Pulmonary artery endothelial cell (primary cell): ENCODE results near the gene PPT2. TPM values are rescaled to one million over a fixed set of nuclear protein-coding genes. Genes with fewer than 3 reads are reported as not detected.
A peak's percentile ranks its signal among the peaks of the same experiment; 100 is the strongest.

Experiments
- DNase-seq: peaks from one replicate; pipeline ENCODE4 v3.0.0-alpha.2; 2011; ENCODE audit warnings: low read depth, low spot score
- total RNA-seq: library from RNA; depleted of rRNA; stranded (reverse); fragments of >200 nt; gene quantifications from 2 replicates; pipeline ENCODE4 v1.2.3, GENCODE V29; 2014

PPT2 gene, protein sequence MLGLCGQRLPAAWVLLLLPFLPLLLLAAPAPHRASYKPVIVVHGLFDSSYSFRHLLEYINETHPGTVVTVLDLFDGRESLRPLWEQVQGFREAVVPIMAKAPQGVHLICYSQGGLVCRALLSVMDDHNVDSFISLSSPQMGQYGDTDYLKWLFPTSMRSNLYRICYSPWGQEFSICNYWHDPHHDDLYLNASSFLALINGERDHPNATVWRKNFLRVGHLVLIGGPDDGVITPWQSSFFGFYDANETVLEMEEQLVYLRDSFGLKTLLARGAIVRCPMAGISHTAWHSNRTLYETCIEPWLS
- 35.1 and 69.7 TPM in 2 replicates for total RNA-seq

- peak; percentile 78 for DNase-seq
Measured at GRCh38 chr6:32153564-32154513, at the start of gene PPT2. TSS of gene PPT2 (plus strand) at chr6:32154141. CDS start at chr6:32154595, 454 bp downstream.

DNA sequence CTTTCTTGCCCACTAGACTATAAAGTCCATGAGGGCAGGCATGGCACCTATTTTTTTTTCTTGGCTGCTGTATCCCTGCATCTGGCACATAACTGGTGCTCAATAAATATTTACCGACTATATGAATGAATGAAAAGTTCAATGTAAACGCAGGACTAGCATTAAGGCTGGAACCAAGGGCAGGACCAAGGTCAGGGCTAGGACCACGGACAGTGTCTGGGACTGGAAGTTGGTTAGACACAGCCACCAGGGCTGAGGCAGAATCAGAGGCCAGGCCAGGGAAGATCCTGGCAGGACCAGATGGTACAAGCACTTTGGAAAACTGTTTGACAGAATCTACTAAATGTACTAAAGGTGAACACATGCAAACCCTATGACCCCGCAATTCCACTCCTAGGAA lies 48.5 kb upstream of the PPT2 start:
- DNase-seq, result no peak

- DNase-seq, result no peak
Measured at GRCh38 chr6:32107406-32107805, 46.5 kb upstream of the PPT2 start.

DNA sequence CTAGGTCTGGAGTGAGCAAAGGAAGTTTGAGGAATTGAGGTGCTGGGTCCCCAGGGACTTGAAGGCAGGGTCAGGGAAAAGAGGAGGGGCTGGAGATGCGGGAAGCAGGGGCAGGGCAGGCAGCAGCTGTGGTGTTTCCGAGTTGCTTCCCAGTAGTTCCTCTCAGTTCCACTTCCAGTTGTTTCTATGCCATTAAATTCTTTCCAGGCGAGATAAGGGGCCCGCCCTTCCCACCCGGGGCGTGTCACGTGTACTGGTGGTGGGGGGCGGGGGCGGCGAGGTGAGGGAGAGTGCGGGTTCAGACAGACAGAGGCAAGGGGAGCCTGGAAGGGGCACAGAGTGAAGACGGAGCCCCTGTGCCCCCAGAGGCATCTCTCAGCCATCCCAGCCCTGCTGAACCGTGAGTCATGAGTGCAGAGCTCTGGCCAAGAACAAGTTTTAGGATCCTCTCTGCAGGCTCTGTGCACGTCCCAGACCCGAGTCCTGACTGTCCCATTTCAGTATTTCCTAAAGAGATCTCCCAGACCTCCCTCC lies 45.8 kb upstream of the PPT2 start:
- DNase-seq, result no peak

DNA sequence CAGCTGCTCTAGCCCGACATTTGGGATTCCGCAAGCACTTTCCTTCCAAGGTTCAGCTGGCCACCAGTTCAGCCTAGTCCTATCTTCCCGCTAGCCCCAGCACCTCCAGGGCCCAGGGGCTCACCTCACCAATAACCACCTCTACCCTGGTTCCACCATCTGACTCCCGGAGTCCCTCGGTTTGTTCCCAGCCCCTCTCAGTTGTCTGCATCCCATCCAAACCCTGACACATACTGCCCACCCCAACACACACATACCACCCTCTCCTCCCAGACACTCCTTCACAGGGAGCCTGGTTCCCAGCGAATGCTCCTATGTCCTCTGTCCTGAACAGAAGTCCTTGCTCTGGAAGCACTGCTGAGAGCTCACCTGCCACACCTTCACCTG lies 45.2 kb upstream of the PPT2 start:
- DNase-seq, result no peak

DNA sequence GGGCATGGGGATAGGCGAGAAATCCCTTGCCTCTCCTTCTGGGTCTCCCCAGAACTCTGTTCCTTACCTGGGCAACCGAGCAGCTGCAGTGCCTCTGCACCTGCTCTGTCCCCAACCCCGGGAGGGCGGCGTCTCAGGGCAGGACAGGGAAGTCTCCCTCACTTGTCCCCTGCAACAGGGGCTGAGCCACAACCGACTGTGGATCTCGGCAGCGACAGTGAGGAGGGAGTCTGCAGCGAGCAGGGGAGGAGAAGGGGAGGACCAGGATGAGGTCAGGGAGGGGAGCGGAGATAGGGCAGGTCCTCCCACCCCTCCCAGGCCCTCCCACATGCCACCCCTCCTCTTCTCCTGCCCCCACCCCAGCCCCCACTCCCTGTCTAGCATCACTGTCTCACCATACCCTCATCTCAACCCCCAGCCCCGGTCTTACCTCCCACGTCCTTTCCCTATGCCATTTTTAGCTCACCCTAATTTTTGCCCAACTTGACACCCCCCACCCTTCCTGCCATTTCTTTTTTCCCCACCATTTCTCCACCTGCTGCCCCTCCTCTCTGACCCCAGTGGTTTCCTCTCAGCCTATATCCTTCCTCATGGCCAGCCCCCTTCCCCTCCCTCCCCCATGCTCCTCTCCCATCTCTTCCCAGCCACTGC lies 44.7 kb upstream of the PPT2 start, which contains the start of gene TNXB:
Gene TNXB, minus strand, starts transcription at position 225 of the 651 bp plus-strand sequence. CDS start 11,140 bp downstream, outside the sequence.
- DNase-seq, result no peak

- DNase-seq, result no peak
Measured at GRCh38 chr6:32109765-32110160, 44.2 kb upstream of the PPT2 start.

- DNase-seq, result no peak
Measured at GRCh38 chr6:32110632-32111031, 43.3 kb upstream of the PPT2 start.

DNA sequence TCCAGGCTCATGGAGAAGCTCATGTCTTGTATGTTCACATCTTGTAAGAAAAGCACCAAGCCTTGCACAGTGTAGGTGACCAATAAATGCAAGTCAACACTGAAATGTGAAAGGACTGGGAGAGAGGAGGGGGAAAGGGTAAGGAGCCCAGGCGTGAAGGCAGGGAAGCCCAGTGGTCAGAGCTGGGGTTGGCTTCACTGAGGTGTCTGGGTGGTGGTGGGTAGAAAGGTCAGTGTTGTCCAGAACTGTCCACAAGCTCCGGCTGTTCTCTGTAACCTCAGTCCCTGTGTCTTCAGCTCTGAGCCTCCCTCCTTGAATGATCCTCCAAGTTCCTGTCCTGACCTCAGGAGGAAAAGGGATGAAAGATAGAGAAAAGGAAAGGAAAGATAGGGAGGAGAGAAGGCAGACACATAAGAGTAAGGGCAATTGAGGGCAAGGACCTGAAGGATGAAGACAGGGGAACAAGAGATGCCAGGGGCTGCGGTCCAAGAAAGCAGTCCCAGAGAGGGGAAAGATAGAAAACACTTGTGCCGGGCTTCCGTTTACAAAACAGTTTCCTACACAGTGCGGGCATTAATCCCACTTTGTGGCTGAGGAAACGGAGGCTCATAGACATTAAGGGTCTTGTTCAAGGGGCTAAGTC lies 42.4 kb upstream of the PPT2 start:
- no peak for DNase-seq

- DNase-seq, result no peak
Measured at GRCh38 chr6:32112431-32112980, 41.4 kb upstream of the PPT2 start.

GRCh38 chr6:32113386-32114352 lies 40.3 kb upstream of the PPT2 start:
- DNase-seq, result no peak

DNA sequence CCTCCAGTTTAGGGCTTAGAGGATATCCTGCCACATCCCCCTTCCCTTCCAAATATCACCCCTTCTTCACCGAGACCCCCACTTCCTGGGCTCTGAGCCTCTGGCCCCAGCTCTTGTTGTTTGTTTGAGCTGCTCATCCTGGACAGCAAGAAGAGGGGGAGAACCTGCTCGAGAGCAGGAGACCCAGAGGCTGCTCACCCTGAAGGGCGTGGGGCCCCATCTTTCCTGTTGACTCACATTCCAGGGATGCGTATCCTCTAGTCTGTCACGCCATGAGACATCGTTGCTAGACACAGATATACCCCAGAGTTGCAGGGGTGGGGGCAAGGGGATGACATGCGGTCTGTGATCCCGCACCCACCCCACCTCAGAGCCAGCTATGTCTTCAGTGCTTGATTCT lies 39.1 kb upstream of the PPT2 start:
- DNase-seq, result no peak

- no peak for DNase-seq
Measured at GRCh38 chr6:32115623-32116022, 38.3 kb upstream of the PPT2 start.

GRCh38 chr6:32116674-32117073 lies 37.3 kb upstream of the PPT2 start:
- no peak for DNase-seq

- no peak for DNase-seq
Measured at GRCh38 chr6:32117461-32117860, 36.5 kb upstream of the PPT2 start.

- peak; percentile 59 for DNase-seq
Measured at GRCh38 chr6:32118782-32119628, 34.9 kb upstream of the PPT2 start.

DNA sequence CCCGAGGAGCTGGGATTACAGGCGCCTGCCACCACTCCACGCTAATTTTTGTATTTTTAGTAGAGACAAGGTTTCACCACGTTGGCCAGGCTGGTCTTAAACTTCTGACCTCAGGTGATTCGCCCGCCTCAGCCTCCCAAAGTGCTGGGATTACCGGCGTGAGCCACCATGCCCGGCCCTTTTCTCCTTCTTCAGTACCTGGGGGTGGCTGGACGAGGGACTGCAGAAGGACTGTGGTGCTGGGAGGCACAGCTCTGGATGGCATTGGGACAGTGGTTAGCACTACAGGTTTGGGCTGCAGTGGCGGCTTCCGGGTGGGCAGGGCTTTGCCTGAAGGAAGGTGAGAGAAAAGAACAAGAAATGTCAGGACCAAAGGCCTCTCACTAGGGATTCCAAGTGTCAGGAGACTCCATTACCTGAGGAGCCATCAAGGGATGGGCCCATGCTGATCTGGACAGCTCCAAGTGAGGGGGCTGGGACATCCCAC lies 33.3 kb upstream of the PPT2 start:
- no peak for DNase-seq

GRCh38 chr6:32123681-32124080 lies 30.3 kb upstream of the PPT2 start:
- DNase-seq, result no peak

DNA sequence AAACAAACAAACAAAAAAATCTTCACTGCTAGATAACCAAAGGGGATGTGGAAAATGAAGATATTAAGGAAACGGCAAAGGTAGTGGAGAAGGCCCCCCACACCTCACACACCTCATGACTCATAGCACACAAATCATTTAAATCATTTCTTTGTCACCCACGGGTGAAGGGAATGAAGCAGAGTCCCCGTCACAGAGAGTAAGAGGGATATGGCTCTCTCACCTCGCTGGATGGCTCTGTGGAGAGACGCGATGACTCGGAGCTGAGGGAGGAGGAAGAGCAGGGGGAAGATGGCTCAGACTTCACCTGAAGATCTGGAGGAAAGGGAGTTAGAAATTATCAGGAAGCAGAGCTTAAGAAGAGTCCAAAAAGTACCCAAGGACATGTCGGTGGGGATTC lies 27.1 kb upstream of the PPT2 start:
- DNase-seq, result no peak
